ENCODE data around the gene NDST3. TPM values are rescaled to one million over a fixed set of nuclear protein-coding genes. Genes with fewer than 3 reads are reported as not detected.
"Not testable (repeated sequence)": the region's sequence is repeated elsewhere in the genome, so short reads cannot be mapped to it uniquely, and the experiment has no call there.

Gene NDST3
- total and polyA plus RNA-seq, 4 experiments from 2014 or later, result not detected

GRCh38 chr4:118286685-118287084, 252.4 kb downstream of the NDST3 start:
- Histone ChIP-seq H3K27ac (ENCODE audit: low read depth, low read length) (no peak overlapping the region), H3K27me3 (ENCODE audit: insufficient read depth, low read length) (no peaks in the 10 kb centered on the region), H3K9me3 (ENCODE audit: control insufficient read depth in 1 of 2, low read length in 2 of 2) (no peaks in the 10 kb centered on the region), H3K36me3 (ENCODE audit: insufficient read depth, low read length) (peaks cover 4% of the 10 kb centered on the region), H3K4me1 (ENCODE audit: insufficient read depth, low read length) (peaks cover 9% of the 10 kb centered on the region), H3K4me3 (ENCODE audit: low read length in 2 of 2) (no peak overlapping the region)
- no peak for DNase-seq
- H3K36me3 Mint-ChIP-seq, result peaks cover 30% of the 10 kb centered on the region in 2 donors
- intact Hi-C loops (cut with micrococcal nuclease), result no loop called here
- peaks cover 6 to 17% (median 10%) of the 10 kb centered on the region in 4 donors for H3K4me1 Mint-ChIP-seq
- ChIA-PET CTCF (ENCODE audit: partially characterized antibody) (no interaction called here), POLR2A (ENCODE audit: partially characterized antibody) (no interaction called here)
- H3K4me3 Mint-ChIP-seq, result no peak overlapping the region
- no peaks in the 10 kb centered on the region for H3K9me3 Mint-ChIP-seq
- H3K27ac Mint-ChIP-seq, result no peak overlapping the region
- H3K27me3 Mint-ChIP-seq, result no peaks in the 10 kb centered on the region

- Mint-ChIP-seq H3K4me1 (peaks cover 3 to 13% (median 3%) of the 10 kb centered on the region in 4 donors), H3K9me3 (no peaks in the 10 kb centered on the region), H3K36me3 (peaks cover 18 to 24% of the 10 kb centered on the region in 2 donors), H3K27me3 (peaks cover 0 to 4% of the 10 kb centered on the region in 2 donors), H3K4me3 (no peak overlapping the region), H3K27ac (no peak overlapping the region)
- ChIA-PET CTCF (ENCODE audit: partially characterized antibody) (no interaction called here), POLR2A (ENCODE audit: partially characterized antibody) (no interaction called here)
- H3K9me3 ChIP-seq (ENCODE audit: control insufficient read depth in 1 of 2, low read length in 2 of 2), result no peaks in the 10 kb centered on the region
- DNase-seq, result no peak
- no peaks in the 10 kb centered on the region for H3K36me3 ChIP-seq (ENCODE audit: insufficient read depth, low read length)
- H3K4me1 ChIP-seq (ENCODE audit: insufficient read depth, low read length), result no peaks in the 10 kb centered on the region
- no peak overlapping the region for H3K4me3 ChIP-seq (ENCODE audit: low read length in 2 of 2)
- no peak overlapping the region for H3K27ac ChIP-seq (ENCODE audit: low read depth, low read length)
- intact Hi-C loops (cut with micrococcal nuclease), result no loop called here
- no peaks in the 10 kb centered on the region for H3K27me3 ChIP-seq (ENCODE audit: insufficient read depth, low read length)
These were observed 253.6 kb downstream of the NDST3 start for GRCh38 chr4:118287711-118288451.

- H3K27me3 ChIP-seq (ENCODE audit: insufficient read depth, low read length), result no peaks in the 10 kb centered on the region
- no peak overlapping the region for H3K4me3 ChIP-seq (ENCODE audit: low read length in 2 of 2)
- no peak overlapping the region for H3K4me3 Mint-ChIP-seq
- intact Hi-C loops (cut with micrococcal nuclease), result no loop called here
- no peaks in the 10 kb centered on the region for H3K9me3 ChIP-seq (ENCODE audit: control insufficient read depth in 1 of 2, low read length in 2 of 2)
- H3K9me3 Mint-ChIP-seq, result no peaks in the 10 kb centered on the region
- H3K4me1 Mint-ChIP-seq, result peaks cover 0 to 5% (median 0%) of the 10 kb centered on the region in 4 donors
- H3K4me1 ChIP-seq (ENCODE audit: insufficient read depth, low read length), result no peaks in the 10 kb centered on the region
- no peak overlapping the region for H3K27ac Mint-ChIP-seq
- ChIA-PET POLR2A (ENCODE audit: partially characterized antibody) (no interaction called here), CTCF (ENCODE audit: partially characterized antibody) (interaction anchor here (1.4 kb wide), 1 partner anchor 63 kb away, joined by 6 read pairs; the partner anchor contains the start of gene PRSS12)
- no peak overlapping the region for H3K27ac ChIP-seq (ENCODE audit: low read depth, low read length)
- no peak for DNase-seq
- H3K36me3 ChIP-seq (ENCODE audit: insufficient read depth, low read length), result no peaks in the 10 kb centered on the region
- H3K36me3 Mint-ChIP-seq, result peaks cover 5 to 17% of the 10 kb centered on the region in 2 donors
- peaks cover 0 to 4% of the 10 kb centered on the region in 2 donors for H3K27me3 Mint-ChIP-seq
These were observed 255.5 kb downstream of the NDST3 start for GRCh38 chr4:118289794-118290193.

GRCh38 chr4:118290951-118291350, 256.7 kb downstream of the NDST3 start:
- no peak for DNase-seq
- Mint-ChIP-seq H3K27me3 (peaks cover 0 to 4% of the 10 kb centered on the region in 2 donors), H3K4me1 (peaks cover 0 to 5% (median 0%) of the 10 kb centered on the region in 4 donors), H3K9me3 (no peaks in the 10 kb centered on the region), H3K4me3 (no peak overlapping the region), H3K27ac (peak overlapping the region in 1 of 7 donors; percentile 1), H3K36me3 (peaks cover 5 to 17% of the 10 kb centered on the region in 2 donors)
- Histone ChIP-seq H3K27me3 (ENCODE audit: insufficient read depth, low read length) (no peaks in the 10 kb centered on the region), H3K27ac (ENCODE audit: low read depth, low read length) (no peak overlapping the region), H3K4me3 (ENCODE audit: low read length in 2 of 2) (no peak overlapping the region), H3K9me3 (ENCODE audit: control insufficient read depth in 1 of 2, low read length in 2 of 2) (no peaks in the 10 kb centered on the region), H3K4me1 (ENCODE audit: insufficient read depth, low read length) (no peaks in the 10 kb centered on the region), H3K36me3 (ENCODE audit: insufficient read depth, low read length) (no peaks in the 10 kb centered on the region)
- ChIA-PET CTCF (ENCODE audit: partially characterized antibody) (no interaction called here), POLR2A (ENCODE audit: partially characterized antibody) (no interaction called here)
- intact Hi-C loops (cut with micrococcal nuclease), result no loop called here

GRCh38 chr4:118296729-118297128, 262.4 kb downstream of the NDST3 start:
- H3K9me3 Mint-ChIP-seq, result no peaks in the 10 kb centered on the region
- intact Hi-C loops (cut with micrococcal nuclease), result no loop called here
- no peak overlapping the region for H3K27ac ChIP-seq (ENCODE audit: low read depth, low read length)
- no peak for DNase-seq
- no peaks in the 10 kb centered on the region for H3K4me1 ChIP-seq (ENCODE audit: insufficient read depth, low read length)
- CTCF ChIA-PET (ENCODE audit: partially characterized antibody), result no interaction called here
- H3K27me3 ChIP-seq (ENCODE audit: insufficient read depth, low read length), result no peaks in the 10 kb centered on the region
- H3K9me3 ChIP-seq (ENCODE audit: control insufficient read depth in 1 of 2, low read length in 2 of 2), result no peaks in the 10 kb centered on the region
- no peak overlapping the region for H3K4me3 ChIP-seq (ENCODE audit: low read length in 2 of 2)
- no peak overlapping the region for H3K4me3 Mint-ChIP-seq
- H3K36me3 ChIP-seq (ENCODE audit: insufficient read depth, low read length), result no peaks in the 10 kb centered on the region
- H3K27ac Mint-ChIP-seq, result no peak overlapping the region
- H3K4me1 Mint-ChIP-seq, result no peaks in the 10 kb centered on the region
- H3K36me3 Mint-ChIP-seq, result no peaks in the 10 kb centered on the region
- POLR2A ChIA-PET (ENCODE audit: partially characterized antibody), result no interaction called here
- H3K27me3 Mint-ChIP-seq, result peaks cover 0 to 4% of the 10 kb centered on the region in 2 donors

GRCh38 chr4:118299619-118300018, 265.3 kb downstream of the NDST3 start:
- H3K4me1 ChIP-seq (ENCODE audit: insufficient read depth, low read length); H3K9me3 Mint-ChIP-seq; H3K36me3 ChIP-seq (ENCODE audit: insufficient read depth, low read length); H3K4me1 Mint-ChIP-seq; H3K27me3 ChIP-seq (ENCODE audit: insufficient read depth, low read length); H3K27me3 Mint-ChIP-seq; POLR2A ChIA-PET (ENCODE audit: partially characterized antibody); CTCF ChIA-PET (ENCODE audit: partially characterized antibody); H3K9me3 ChIP-seq (ENCODE audit: control insufficient read depth in 1 of 2, low read length in 2 of 2); H3K4me3 Mint-ChIP-seq; intact Hi-C loops (cut with micrococcal nuclease); H3K4me3 ChIP-seq (ENCODE audit: low read length in 2 of 2); H3K27ac ChIP-seq (ENCODE audit: low read depth, low read length); H3K27ac Mint-ChIP-seq; H3K36me3 Mint-ChIP-seq; DNase-seq: not testable (repeated sequence)

- Histone ChIP-seq H3K27me3 (ENCODE audit: insufficient read depth, low read length) (no peaks in the 10 kb centered on the region), H3K9me3 (ENCODE audit: control insufficient read depth in 1 of 2, low read length in 2 of 2) (no peaks in the 10 kb centered on the region), H3K27ac (ENCODE audit: low read depth, low read length) (no peak overlapping the region), H3K4me3 (ENCODE audit: low read length in 2 of 2) (no peak overlapping the region), H3K36me3 (ENCODE audit: insufficient read depth, low read length) (no peaks in the 10 kb centered on the region), H3K4me1 (ENCODE audit: insufficient read depth, low read length) (no peaks in the 10 kb centered on the region)
- no peak for DNase-seq
- H3K4me1 Mint-ChIP-seq, result no peaks in the 10 kb centered on the region
- ChIA-PET CTCF (ENCODE audit: partially characterized antibody) (no interaction called here), POLR2A (ENCODE audit: partially characterized antibody) (no interaction called here)
- no peaks in the 10 kb centered on the region for H3K9me3 Mint-ChIP-seq
- intact Hi-C loops (cut with micrococcal nuclease), result no loop called here
- H3K27me3 Mint-ChIP-seq, result peaks cover 10% of the 10 kb centered on the region in 2 donors
- H3K4me3 Mint-ChIP-seq, result no peak overlapping the region
- H3K27ac Mint-ChIP-seq, result no peak overlapping the region
- H3K36me3 Mint-ChIP-seq, result no peaks in the 10 kb centered on the region
These were observed 273.4 kb downstream of the NDST3 start for GRCh38 chr4:118307643-118308042.

Data from CD4-positive, alpha-beta memory T cell (primary cell).